Measurements from ENCODE around the gene CEP152.

CEP152 gene

GRCh38 chr15:48781481-48782081, 29.3 kb downstream of the CEP152 start:
- H3K4me3 ChIP-seq (ENCODE audit: control insufficient read depth, low read depth, low read length), result no peak overlapping the region
- DNase-seq (ENCODE audit: low read depth), result no peak
- no peak for TF ChIP-seq CTCF (IDR thresholded peaks at IDR 0.05; ENCODE audit: control insufficient read depth, insufficient read depth, low read depth, low read length, missing control alignments)

- DNase-seq (ENCODE audit: low read depth), result no peak
- no peak overlapping the region for H3K4me3 ChIP-seq (ENCODE audit: control insufficient read depth, low read depth, low read length)
- no peak for TF ChIP-seq CTCF (IDR thresholded peaks at IDR 0.05; ENCODE audit: control insufficient read depth, insufficient read depth, low read depth, low read length, missing control alignments)
These were observed 29.9 kb downstream of the CEP152 start for GRCh38 chr15:48781017-48781416.

- DNase-seq (ENCODE audit: low read depth), result no peak
- no peak overlapping the region for H3K4me3 ChIP-seq (ENCODE audit: control insufficient read depth, low read depth, low read length)
- no peak for TF ChIP-seq CTCF (IDR thresholded peaks at IDR 0.05; ENCODE audit: control insufficient read depth, insufficient read depth, low read depth, low read length, missing control alignments)
These were observed 32.5 kb downstream of the CEP152 start for GRCh38 chr15:48778331-48778730.

- no peak for DNase-seq (ENCODE audit: low read depth)
- TF ChIP-seq CTCF (IDR thresholded peaks at IDR 0.05; ENCODE audit: control insufficient read depth, insufficient read depth, low read depth, low read length, missing control alignments), result no peak
These were observed 33.1 kb downstream of the CEP152 start for GRCh38 chr15:48777645-48778330.

GRCh38 chr15:48775546-48775945, 35.3 kb downstream of the CEP152 start:
- no peak overlapping the region for H3K4me3 ChIP-seq (ENCODE audit: control insufficient read depth, low read depth, low read length)
- DNase-seq (ENCODE audit: low read depth), result no peak
- TF ChIP-seq CTCF (IDR thresholded peaks at IDR 0.05; ENCODE audit: control insufficient read depth, insufficient read depth, low read depth, low read length, missing control alignments), result no peak

More at GRCh38 chr15:48777645-48778330, 33.1 kb downstream of the CEP152 start:
- H3K4me3 ChIP-seq (ENCODE audit: control insufficient read depth, low read depth, low read length), result no peak overlapping the region

- H3K4me3 ChIP-seq (ENCODE audit: control insufficient read depth, low read depth, low read length), result no peak overlapping the region
- DNase-seq (ENCODE audit: low read depth), result no peak
- no peak for TF ChIP-seq CTCF (IDR thresholded peaks at IDR 0.05; ENCODE audit: control insufficient read depth, insufficient read depth, low read depth, low read length, missing control alignments)
These were observed 36.4 kb downstream of the CEP152 start for GRCh38 chr15:48774484-48774883.

Measured in AG09309 (cell line).